Spleen (tissue), 11 donors: ENCODE data around the gene CHERP. TPM values are rescaled to one million over a fixed set of nuclear protein-coding genes. Genes with fewer than 3 reads are reported as not detected.
"Not testable (repeated sequence)": the region's sequence is repeated elsewhere in the genome, so short reads cannot be mapped to it uniquely, and the experiment has no call there.

Source experiments
- DNase-seq: peaks from one replicate; pipeline ENCODE4 v3.0.0-alpha.2; 2020
- H3K27ac ChIP-seq, 8 donors: fragments of 200-600 bp; sonication (generic) in 7 of 8; 1 replicate in 4 of 8; 2 replicates in 4 of 8; pipeline versions ENCODE4 v1.5.0 to v1.8.0; 2016 to 2021; ENCODE audit warnings: inconsistent platforms in 4 of 8, mild to moderate bottlenecking in 4 of 8, moderate library complexity in 1 of 8
- H3K27me3 ChIP-seq, 7 donors: fragments of 200-600 bp; sonication (generic) in 6 of 7; replicated peaks in 1 of 7; 1 replicate in 4 of 7; 2 replicates in 3 of 7; pipeline versions ENCODE4 v1.5.0 to v1.8.0; 2016 to 2021; ENCODE audit warnings: inconsistent platforms in 3 of 7, mild to moderate bottlenecking in 1 of 7
- H3K36me3 ChIP-seq, 6 donors: fragments of 200-600 bp; sonication (generic) in 5 of 6; 1 replicate in 4 of 6; 2 replicates in 2 of 6; pipeline versions ENCODE4 v1.5.0 to v1.8.0; 2016 to 2021; ENCODE audit warnings: inconsistent platforms in 2 of 6
- H3K4me1 ChIP-seq, 6 donors: fragments of 200-600 bp; sonication (generic) in 5 of 6; 1 replicate in 3 of 6; 2 replicates in 3 of 6; pipeline versions ENCODE4 v1.5.0 to v1.8.0; 2016 to 2021; ENCODE audit warnings: inconsistent platforms in 3 of 6
- H3K4me3 ChIP-seq, 8 donors: fragments of 200-600 bp; sonication (generic) in 7 of 8; 1 replicate in 4 of 8; 2 replicates in 4 of 8; pipeline versions ENCODE4 v1.5.0 to v1.8.0; 2016 to 2021; ENCODE audit warnings: inconsistent platforms in 4 of 8, mild to moderate bottlenecking in 4 of 8, moderate library complexity in 2 of 8
- H3K9me3 ChIP-seq, 8 donors: fragments of 200-600 bp; sonication (generic) in 7 of 8; 1 replicate in 4 of 8; 2 replicates in 4 of 8; pipeline versions ENCODE4 v1.5.0 to v1.8.0; 2016 to 2021; ENCODE audit warnings: inconsistent platforms in 4 of 8
- CTCF ChIP-seq, 11 experiments: fragments of 200-600 bp in 7 of 11; fragments of 450-650 bp in 4 of 11; sonication (generic) in 4 of 11; IDR thresholded peaks in 8 of 11; conservative IDR thresholded peaks in 3 of 11; 1 replicate in 7 of 11; 2 replicates in 4 of 11; pipeline versions ENCODE4 v1.4.0 to v1.8.0; 2016 to 2021; ENCODE audit warnings: antibody characterized with exemption in 11 of 11, inconsistent platforms in 4 of 11, mild to moderate bottlenecking in 1 of 11
- POLR2A ChIP-seq, 3 donors: fragments of 450-650 bp; IDR thresholded peaks; one replicate each; pipeline ENCODE4 v1.5.1; 2017; ENCODE audit warnings: antibody characterized with exemption in 3 of 3, mild to moderate bottlenecking in 1 of 3
- POLR2AphosphoS5 ChIP-seq, 3 donors: sonication (generic); formaldehyde crosslinking; IDR thresholded peaks; one replicate each; pipeline ENCODE4 v1.5.1; 2017; ENCODE audit warnings: antibody characterized with exemption in 3 of 3
- WGBS, 5 donors: extraction: QIAGEN DNeasy Blood & Tissue Kit in 3 of 5; methylation state at CpG; one replicate each; pipeline versions ENCODE4 v1.1.5 to v1.1.7; 2013 to 2018; 5-methylcytosine and 5-hydroxymethylcytosine counted together
- intact Hi-C: fragments of 100-400 bp; cut with DNase I; formaldehyde crosslinking; loops from one replicate; pipeline ENCODE4 v1.15.0; 2023; ENCODE audit warnings: low total_unique reads
- polyA plus RNA-seq, 3 donors: library from polyadenylated mRNA; stranded (reverse); fragments of 200-250 nt; gene quantifications; one replicate each; pipeline ENCODE4 v1.2.1, GENCODE V29; 2013
- total RNA-seq, 7 donors: library from RNA; depleted of rRNA in 3 of 7; stranded (reverse); fragments of >200 nt in 3 of 7; fragmentation: NEBNext Ultra II Directional in 4 of 7; extraction: Animal tissue kit (Norgen Biotek cat#: 25700) in 4 of 7; gene quantifications; one replicate each; pipeline versions ENCODE4 v1.1.0 to v1.2.1, GENCODE V29; 2016 to 2021
- donor health status: healthy with polysubstance abuse.
- donor health status: DM: no; HTN: no; CAD: no; lungs with moderate emphysema.
- donor health status: DM: no; HTN: no; CAD: no.
- donor health status: Bipolar disorder and iron deficiency.
- donor health status: healthy.
- donor health status: DM: no; HTN: no; CAD: no.
- donor health status: DM: yes; HTN: yes; CAD: no.

CHERP gene
- total and polyA plus RNA-seq, 10 donors = 14.3 to 55.6 (median 27.4) TPM

GRCh38 chr19:16554776-16555175 is 12.5 kb upstream of the CHERP start:
- 45 to 68% (median 51%) methylated on average over 7 to 8 of the region's 8 CpGs for WGBS, 5 donors
- H3K27ac ChIP-seq = no peak overlapping the region
- peaks cover 2 to 100% (median 62%) of the 10 kb centered on the region in 6 donors for H3K36me3 ChIP-seq

GRCh38 chr19:16551902-16552301 is 9.7 kb upstream of the CHERP start:
- WGBS, 5 donors = 94 to 97% (median 95%) methylated on average over 6 of the region's 6 CpGs
- not testable (repeated sequence) for H3K27me3 ChIP-seq
- H3K36me3 ChIP-seq = peaks cover 0 to 74% (median 52%) of the 10 kb centered on the region in 6 donors

More at GRCh38 chr19:16554776-16555175, 12.5 kb upstream of the CHERP start:
- DNase-seq = no peak
- no peaks in the 10 kb centered on the region for H3K4me1 ChIP-seq
- H3K27me3 ChIP-seq = no peaks in the 10 kb centered on the region
- H3K4me3 ChIP-seq = no peak overlapping the region
- no peaks in the 10 kb centered on the region for H3K9me3 ChIP-seq
- TF ChIP-seq CTCF (IDR thresholded peaks at IDR 0.05 in 8 of 11, conservative IDR thresholded peaks at IDR 0.05 in 3 of 11) (no peak), POLR2A (IDR thresholded peaks at IDR 0.05) (no peak), POLR2AphosphoS5 (IDR thresholded peaks at IDR 0.05) (no peak)
- intact Hi-C loops = no loop called here

GRCh38 chr19:16548956-16549355 is 6.7 kb upstream of the CHERP start:
- Histone ChIP-seq H3K27me3 (no peaks in the 10 kb centered on the region), H3K4me1 (peaks cover 0 to 33% (median 20%) of the 10 kb centered on the region in 6 donors), H3K4me3 (no peak overlapping the region), H3K36me3 (peaks cover 0 to 44% (median 28%) of the 10 kb centered on the region in 6 donors), H3K9me3 (no peaks in the 10 kb centered on the region), H3K27ac (no peak overlapping the region)
- DNase-seq = no peak
- WGBS, 5 donors = 84 to 95% (median 90%) methylated on average over 4 of the region's 4 CpGs
- intact Hi-C loops = no loop called here
- TF ChIP-seq POLR2A (IDR thresholded peaks at IDR 0.05) (no peak), POLR2AphosphoS5 (IDR thresholded peaks at IDR 0.05) (no peak), CTCF (IDR thresholded peaks at IDR 0.05 in 8 of 11, conservative IDR thresholded peaks at IDR 0.05 in 3 of 11) (no peak)

More at GRCh38 chr19:16551902-16552301, 9.7 kb upstream of the CHERP start:
- H3K9me3 ChIP-seq, H3K27ac ChIP-seq, intact Hi-C loops, H3K4me3 ChIP-seq, DNase-seq: not testable (repeated sequence)
- peaks cover 0 to 12% (median 3%) of the 10 kb centered on the region in 6 donors for H3K4me1 ChIP-seq

- Histone ChIP-seq H3K36me3 (peaks cover 0 to 13% (median 4%) of the 10 kb centered on the region in 6 donors), H3K4me3 (no peak overlapping the region), H3K27ac (peak overlapping the region in 6 of 8 donors; percentile 27 to 62 (median 40)), H3K4me1 (peaks cover 25 to 69% (median 55%) of the 10 kb centered on the region in 6 donors), H3K9me3 (no peaks in the 10 kb centered on the region), H3K27me3 (no peaks in the 10 kb centered on the region)
- no peak for DNase-seq
- WGBS, 5 donors = 75 to 83% (median 81%) methylated on average over 11 of the region's 11 CpGs
- intact Hi-C loops = no loop called here
- no peak for TF ChIP-seq POLR2A (IDR thresholded peaks at IDR 0.05)
- peak in 1 of 3 donors; percentile 5 for TF ChIP-seq POLR2AphosphoS5 (IDR thresholded peaks at IDR 0.05)
- no peak for TF ChIP-seq CTCF (IDR thresholded peaks at IDR 0.05 in 8 of 11, conservative IDR thresholded peaks at IDR 0.05 in 3 of 11)
Measured at GRCh38 chr19:16544473-16545231, 2.4 kb upstream of the CHERP start.

- WGBS, 5 donors = 63 to 76% (median 73%) methylated on average over 6 of the region's 6 CpGs
- Histone ChIP-seq H3K4me3 (peak overlapping the region in 3 of 8 donors; percentile 81 to 98 (median 95)), H3K36me3 (peaks cover 0 to 21% (median 8%) of the 10 kb centered on the region in 6 donors), H3K4me1 (peaks cover 25 to 76% (median 60%) of the 10 kb centered on the region in 6 donors), H3K27ac (peak overlapping the region in 4 of 8 donors; percentile 62 to 97 (median 90))
- DNase-seq, intact Hi-C loops, H3K27me3 ChIP-seq, H3K9me3 ChIP-seq: not testable (repeated sequence)
Measured at GRCh38 chr19:16543734-16544133, 1.5 kb upstream of the CHERP start.
